NCI-H2227 (cell line): ENCODE data around the gene BANP.
"Not testable (repeated sequence)": the region's sequence is repeated elsewhere in the genome, so short reads cannot be mapped to it uniquely, and the experiment has no call there.

ENCODE experiments used
- DNase-seq: peaks from one replicate; lab custom pipeline; 2025; ENCODE audit not compliant: unreplicated experiment; lab: John Stamatoyannopoulos, UW

Gene BANP

GRCh38 chr16:88013766-88014251 is 62.6 kb downstream of the BANP start:
- DNase-seq: no peak

DNA sequence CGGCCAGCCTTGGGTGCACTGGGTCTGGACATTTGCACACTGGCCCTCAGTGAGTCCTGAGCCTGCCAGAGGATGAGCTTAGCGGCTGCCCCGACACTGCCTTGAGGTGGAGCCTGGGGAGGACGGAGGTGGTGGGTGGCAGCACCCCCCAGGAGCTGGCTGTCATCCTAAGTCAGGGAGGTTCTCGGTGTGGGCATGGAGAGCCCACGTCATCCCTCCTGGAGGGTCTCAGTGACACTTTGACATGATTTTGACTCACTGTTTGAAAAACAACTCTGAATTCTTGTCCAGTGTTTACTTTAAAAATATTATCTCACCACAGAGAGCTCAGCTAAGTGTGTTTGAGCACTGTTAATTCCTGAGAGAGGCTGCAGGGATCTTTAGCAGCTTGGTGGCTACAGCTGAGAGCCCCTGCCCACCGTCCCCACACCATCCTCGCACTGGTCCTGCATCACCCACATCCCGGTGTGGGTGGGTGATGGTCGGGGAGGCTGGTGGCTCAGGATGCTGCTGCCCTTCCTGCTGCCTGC is 63.1 kb downstream of the BANP start:
- DNase-seq: no peak

GRCh38 chr16:88014954-88015805 is 63.9 kb downstream of the BANP start:
- no peak for DNase-seq

- DNase-seq: no peak
Measured at GRCh38 chr16:88015806-88016140, 64.5 kb downstream of the BANP start.

DNA sequence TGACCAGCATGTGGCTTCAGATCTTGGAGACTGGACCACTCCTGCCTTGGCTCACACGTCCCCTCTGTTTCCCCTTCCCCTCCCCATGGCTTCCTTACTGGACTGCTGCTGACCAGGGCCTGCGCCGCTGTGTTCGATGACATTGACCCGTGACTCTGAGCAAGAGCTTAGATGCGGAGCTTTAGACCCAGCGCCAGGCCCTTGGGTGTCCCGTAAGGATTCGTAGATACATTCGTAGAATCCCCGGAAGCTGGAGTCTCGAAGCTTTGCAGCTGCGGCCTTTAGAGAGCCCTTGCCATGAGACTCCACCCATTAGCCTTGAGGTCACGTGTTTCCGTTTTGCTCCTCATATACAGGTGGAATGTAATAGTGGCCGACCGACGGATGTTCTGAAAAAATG is 65.2 kb downstream of the BANP start:
- DNase-seq: not testable (repeated sequence)

DNA sequence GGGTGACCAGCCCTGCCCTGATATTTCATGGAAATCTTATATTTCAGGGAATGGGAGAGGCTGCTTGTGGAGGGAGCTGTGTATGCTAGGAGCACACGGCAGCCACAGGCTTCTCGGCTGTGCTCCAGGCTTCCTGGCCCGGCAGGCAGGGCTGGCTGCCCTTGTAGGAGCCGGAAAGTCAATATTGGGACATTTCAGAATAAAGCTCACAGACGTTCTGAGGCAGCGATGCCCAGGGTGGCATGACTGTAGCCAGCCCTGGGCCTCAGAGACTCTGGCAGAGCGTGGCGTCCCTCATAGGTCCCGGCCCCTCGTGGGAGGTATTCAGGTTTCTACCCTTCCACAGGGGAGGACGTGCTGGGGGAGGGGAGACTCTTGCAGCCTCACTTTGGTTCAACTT is 65.7 kb downstream of the BANP start:
- DNase-seq: no peak

DNA sequence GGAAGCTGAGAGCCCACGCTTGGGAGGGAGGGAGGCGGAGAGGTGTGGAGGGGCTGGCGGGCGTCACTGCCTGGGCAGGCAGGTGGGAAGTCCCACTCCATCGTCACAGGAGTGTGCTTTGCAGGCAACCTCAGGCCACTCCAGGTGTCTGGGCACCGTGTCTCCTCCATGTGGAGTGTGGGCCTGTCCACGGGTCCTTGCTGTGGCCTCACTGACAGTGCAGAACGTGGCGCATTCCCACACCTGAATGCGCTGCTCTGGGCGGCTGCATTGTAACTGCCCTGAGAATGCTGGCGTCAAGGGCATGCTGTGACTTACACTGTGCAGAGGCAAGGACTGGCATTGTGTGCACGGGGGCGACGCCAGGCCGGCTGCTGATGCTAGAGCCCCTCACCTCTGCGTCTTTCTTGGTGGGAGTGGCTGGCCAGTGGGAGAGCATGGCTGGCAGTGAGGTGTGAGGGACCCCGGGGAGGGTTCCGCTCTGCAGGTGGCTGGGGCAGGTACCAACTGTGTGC is 66.4 kb downstream of the BANP start:
- DNase-seq: no peak

- not testable (repeated sequence) for DNase-seq
Measured at GRCh38 chr16:88018382-88018781, 67.1 kb downstream of the BANP start.

- DNase-seq: not testable (repeated sequence)
Measured at GRCh38 chr16:88019041-88019820, 68.0 kb downstream of the BANP start.

- no peak for DNase-seq
Measured at GRCh38 chr16:88019821-88020515, 68.7 kb downstream of the BANP start.

- no peak for DNase-seq
Measured at GRCh38 chr16:88020516-88020885, 69.3 kb downstream of the BANP start.

DNA sequence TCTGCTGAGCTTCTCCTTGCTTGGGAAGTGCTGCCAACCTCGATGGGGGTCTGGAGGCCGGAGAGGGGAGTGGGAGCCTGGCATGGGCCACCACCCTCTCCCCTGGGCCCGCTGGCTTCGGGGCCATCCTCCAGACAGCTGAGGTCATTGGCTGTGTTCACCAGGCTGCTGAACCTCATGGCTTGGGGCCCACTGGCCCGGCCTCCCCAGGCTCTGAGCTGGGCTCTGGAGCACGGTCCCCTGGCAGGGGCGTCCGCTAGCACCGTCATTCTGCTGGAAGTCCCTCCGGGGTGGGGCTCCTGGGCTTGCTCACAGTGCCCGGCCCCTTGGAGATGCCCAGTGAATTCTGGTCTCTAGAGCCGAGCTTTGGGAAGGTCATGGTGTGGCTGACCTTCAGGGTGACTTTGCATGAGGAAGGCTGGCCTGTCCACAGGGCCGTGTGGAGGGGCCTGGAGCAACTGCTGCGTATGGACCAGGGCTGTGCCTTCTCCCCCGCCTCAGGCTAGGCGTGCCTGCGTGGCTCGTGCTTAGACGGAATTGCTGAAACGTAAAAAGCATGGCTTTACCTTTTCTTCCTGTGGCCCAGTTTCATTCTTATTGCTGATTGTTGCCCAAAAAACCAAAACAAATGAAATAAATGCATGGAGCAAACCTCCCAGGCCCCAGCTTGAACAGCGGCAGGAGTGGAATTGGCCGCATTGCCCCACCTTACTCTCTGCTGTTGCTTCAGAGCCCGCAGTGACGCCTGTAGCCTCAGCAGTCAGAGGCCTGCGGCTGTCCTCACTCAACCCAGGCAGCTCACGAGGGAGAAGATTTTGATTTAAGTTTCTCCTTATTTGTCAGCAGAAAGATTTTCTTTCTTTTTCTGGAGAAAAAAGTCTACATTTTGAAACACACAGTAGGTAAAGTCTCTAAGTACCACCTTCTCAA is 70.1 kb downstream of the BANP start:
- not testable (repeated sequence) for DNase-seq

GRCh38 chr16:88022076-88023042 is 71.1 kb downstream of the BANP start:
- no peak for DNase-seq

GRCh38 chr16:88023366-88023765 is 72.1 kb downstream of the BANP start:
- no peak for DNase-seq

DNA sequence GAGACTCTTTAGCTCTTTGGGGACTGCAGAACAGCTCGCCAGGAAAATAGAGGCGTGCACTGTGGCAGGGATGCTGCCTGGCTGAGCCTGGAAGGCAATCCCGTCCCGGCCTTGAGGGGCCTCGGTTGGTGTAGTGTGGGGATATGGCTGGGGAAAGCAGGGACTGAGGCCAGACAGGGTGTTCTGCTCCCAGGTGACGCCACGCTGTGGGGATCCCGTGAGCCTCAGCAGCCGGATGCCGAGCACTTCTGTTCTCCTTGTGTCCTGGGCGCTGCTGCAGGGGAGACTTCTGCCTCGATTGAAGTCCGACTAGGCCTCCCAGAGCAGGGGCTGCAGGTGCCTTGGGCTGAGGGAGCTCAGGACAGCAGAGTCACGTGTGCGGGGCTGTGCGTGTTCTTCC is 72.6 kb downstream of the BANP start:
- DNase-seq: no peak

GRCh38 chr16:88024491-88025085 is 73.4 kb downstream of the BANP start:
- peak; percentile 54 for DNase-seq

GRCh38 chr16:88025086-88025492 is 73.9 kb downstream of the BANP start:
- DNase-seq: not testable (repeated sequence)

DNA sequence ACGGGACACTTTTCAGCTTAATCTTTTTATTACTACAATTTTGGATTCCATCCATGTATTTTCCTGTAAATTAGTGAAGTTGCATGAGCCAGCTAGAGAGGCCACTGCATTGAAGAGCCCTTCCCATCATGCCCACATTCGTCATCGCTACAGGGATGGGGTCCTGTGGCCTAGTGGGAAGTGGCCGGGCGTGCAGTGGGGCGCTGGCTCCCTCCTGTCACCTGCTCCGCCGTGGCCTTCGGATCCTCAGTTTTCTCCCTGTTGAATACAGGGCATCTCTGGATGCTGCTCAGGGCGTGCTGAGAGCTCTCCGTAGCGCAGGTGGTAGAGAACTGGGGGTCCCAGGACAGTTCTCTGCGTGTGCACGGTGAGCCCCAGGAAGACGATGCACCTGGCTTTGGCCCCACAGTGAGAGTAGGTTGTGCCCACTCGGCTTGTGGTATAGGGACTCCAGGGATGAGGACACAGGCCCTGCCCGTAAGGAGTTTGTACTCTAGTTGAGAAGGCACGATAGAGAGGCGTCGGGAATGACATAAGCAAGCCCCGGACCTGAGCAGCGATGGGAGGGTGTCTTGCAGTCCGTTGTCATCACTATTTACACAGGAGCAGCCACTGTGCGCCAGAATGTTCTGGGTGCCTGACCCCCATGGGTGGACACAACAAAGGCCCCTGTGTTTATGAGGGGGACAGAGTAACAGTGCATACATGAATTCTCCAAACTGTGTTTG is 74.8 kb downstream of the BANP start:
- DNase-seq: not testable (repeated sequence)
